Activated effector memory CD4-positive, alpha-beta T cell treated with Interleukin-2 at 50 U/mL for 16 hours (primary cell): ENCODE measurements around the gene PHLDA1.

ENCODE experiments used
- DNase-seq: peaks from one replicate; pipeline ENCODE4 v3.0.0-alpha.2; 2020

PHLDA1 gene

GRCh38 chr12:76031414-76032042 lies at the start of gene PHLDA1:
PHLDA1 (minus strand) TSS chr12:76031776.
- peak; percentile 87 for DNase-seq

- no peak for DNase-seq
These were observed 49.3 kb upstream of the PHLDA1 start for GRCh38 chr12:76080729-76081415.

GRCh38 chr12:76080017-76080728 lies 48.6 kb upstream of the PHLDA1 start:
- no peak for DNase-seq

GRCh38 chr12:76078748-76079147 lies 47.2 kb upstream of the PHLDA1 start:
- no peak for DNase-seq

- DNase-seq, result no peak
These were observed 43.9 kb upstream of the PHLDA1 start for GRCh38 chr12:76075448-76075847.

- DNase-seq, result no peak
These were observed 43.2 kb upstream of the PHLDA1 start for GRCh38 chr12:76074701-76075336.

GRCh38 chr12:76073561-76073960 lies 42.0 kb upstream of the PHLDA1 start:
- DNase-seq, result no peak

- DNase-seq, result no peak
These were observed 41.0 kb upstream of the PHLDA1 start for GRCh38 chr12:76072568-76072967.

- DNase-seq, result no peak
These were observed 37.8 kb upstream of the PHLDA1 start for GRCh38 chr12:76069339-76069738.

- DNase-seq, result no peak
These were observed 34.3 kb upstream of the PHLDA1 start for GRCh38 chr12:76065917-76066316.

- no peak for DNase-seq
These were observed 33.3 kb upstream of the PHLDA1 start for GRCh38 chr12:76064904-76065303.

GRCh38 chr12:76060111-76060510 lies 28.5 kb upstream of the PHLDA1 start:
- no peak for DNase-seq

- DNase-seq, result no peak
These were observed 25.8 kb upstream of the PHLDA1 start for GRCh38 chr12:76057326-76057725.

GRCh38 chr12:76055393-76055792 lies 23.8 kb upstream of the PHLDA1 start:
- no peak for DNase-seq

- no peak for DNase-seq
These were observed 18.1 kb upstream of the PHLDA1 start for GRCh38 chr12:76049575-76050251.

GRCh38 chr12:76047742-76048141 lies 16.2 kb upstream of the PHLDA1 start:
- DNase-seq, result no peak

GRCh38 chr12:76047060-76047459 lies 15.5 kb upstream of the PHLDA1 start:
- DNase-seq, result no peak

- no peak for DNase-seq
These were observed 11.8 kb upstream of the PHLDA1 start for GRCh38 chr12:76043377-76043776.

GRCh38 chr12:76042147-76042546 lies 10.6 kb upstream of the PHLDA1 start:
- no peak for DNase-seq

GRCh38 chr12:76041406-76041805 lies 9.8 kb upstream of the PHLDA1 start:
- DNase-seq, result no peak

GRCh38 chr12:76040461-76040860 lies 8.9 kb upstream of the PHLDA1 start:
- DNase-seq, result no peak

GRCh38 chr12:76038176-76038575 lies 6.6 kb upstream of the PHLDA1 start:
- no peak for DNase-seq
